ENCODE data around the gene TRIM25.
A peak's percentile ranks its signal among the peaks of the same experiment; 100 is the strongest.

Gene TRIM25

GRCh38 chr17:56899403-56899802, 14.4 kb downstream of the TRIM25 start:
- Histone ChIP-seq H3F3A (ENCODE audit: insufficient read depth) (peaks cover 27% of the 10 kb centered on the region), H3K79me2 (ENCODE audit: insufficient read depth, low read length) (no peaks in the 10 kb centered on the region), H4K20me1 (ENCODE audit: low read depth, low read length) (no peaks in the 10 kb centered on the region; the same call in 1 of the 2 replicates), H2AFZ (ENCODE audit: low read depth, low read length, severe bottlenecking) (no peak overlapping the region), H3K27ac (ENCODE audit: low read depth, low read length) (no peak overlapping the region), H3K4me3 (ENCODE audit: insufficient read depth, low read length, poor library complexity, severe bottlenecking) (no peak overlapping the region), H3K27me3 (ENCODE audit: low read length) (no peaks in the 10 kb centered on the region), H3K9me2 (replicated peaks; ENCODE audit: insufficient read depth, low read length) (no peaks in the 10 kb centered on the region), H3K4me2 (ENCODE audit: low read depth, low read length, poor library complexity, severe bottlenecking) (no peak overlapping the region), H3K9me3 (ENCODE audit: insufficient read depth, low read length) (no peaks in the 10 kb centered on the region), H3K9ac (ENCODE audit: low read length) (no peak overlapping the region), H3K36me3 (ENCODE audit: low read length) (peaks cover 14% of the 10 kb centered on the region; the same call in 1 of the 2 replicates)
- no peak for TF ChIP-seq EZH2phosphoT487 (conservative IDR thresholded peaks at IDR 0.05; ENCODE audit: low read length)
- no peak for TF ChIP-seq CTCF (IDR thresholded peaks at IDR 0.05; ENCODE audit: insufficient read depth, low read length, poor library complexity, severe bottlenecking)

- Histone ChIP-seq H3K9me2 (replicated peaks; ENCODE audit: insufficient read depth, low read length) (no peaks in the 10 kb centered on the region), H3K79me2 (ENCODE audit: insufficient read depth, low read length) (no peaks in the 10 kb centered on the region), H3F3A (ENCODE audit: insufficient read depth) (peaks cover 27% of the 10 kb centered on the region), H3K36me3 (ENCODE audit: low read length) (peaks cover 13% of the 10 kb centered on the region; the same call in 1 of the 2 replicates), H3K4me2 (ENCODE audit: low read depth, low read length, poor library complexity, severe bottlenecking) (no peak overlapping the region), H4K20me1 (ENCODE audit: low read depth, low read length) (no peaks in the 10 kb centered on the region; the same call in 1 of the 2 replicates), H3K4me3 (ENCODE audit: insufficient read depth, low read length, poor library complexity, severe bottlenecking) (no peak overlapping the region), H3K9ac (ENCODE audit: low read length) (no peak overlapping the region), H3K27me3 (ENCODE audit: low read length) (no peaks in the 10 kb centered on the region), H3K27ac (ENCODE audit: low read depth, low read length) (no peak overlapping the region), H2AFZ (ENCODE audit: low read depth, low read length, severe bottlenecking) (no peak overlapping the region), H3K9me3 (ENCODE audit: insufficient read depth, low read length) (no peaks in the 10 kb centered on the region)
- TF ChIP-seq CTCF (IDR thresholded peaks at IDR 0.05; ENCODE audit: insufficient read depth, low read length, poor library complexity, severe bottlenecking) (no peak), EZH2phosphoT487 (conservative IDR thresholded peaks at IDR 0.05; ENCODE audit: low read length) (no peak)
These were observed 15.0 kb downstream of the TRIM25 start for GRCh38 chr17:56898874-56899273.

GRCh38 chr17:56897646-56898424, 16.0 kb downstream of the TRIM25 start:
- Histone ChIP-seq H3K4me3 (ENCODE audit: insufficient read depth, low read length, poor library complexity, severe bottlenecking) (no peak overlapping the region), H3K9me2 (replicated peaks; ENCODE audit: insufficient read depth, low read length) (no peaks in the 10 kb centered on the region), H2AFZ (ENCODE audit: low read depth, low read length, severe bottlenecking) (no peak overlapping the region), H3K36me3 (ENCODE audit: low read length) (peaks cover 11% of the 10 kb centered on the region; the same call in 1 of the 2 replicates), H3K79me2 (ENCODE audit: insufficient read depth, low read length) (no peaks in the 10 kb centered on the region), H3K4me2 (ENCODE audit: low read depth, low read length, poor library complexity, severe bottlenecking) (peak overlapping the region; percentile 30), H3F3A (ENCODE audit: insufficient read depth) (peaks cover 27% of the 10 kb centered on the region), H4K20me1 (ENCODE audit: low read depth, low read length) (no peaks in the 10 kb centered on the region; the same call in 1 of the 2 replicates), H3K9me3 (ENCODE audit: insufficient read depth, low read length) (no peaks in the 10 kb centered on the region), H3K27me3 (ENCODE audit: low read length) (no peaks in the 10 kb centered on the region), H3K9ac (ENCODE audit: low read length) (no peak overlapping the region), H3K27ac (ENCODE audit: low read depth, low read length) (peak overlapping the region; percentile 65)
- TF ChIP-seq EZH2phosphoT487 (conservative IDR thresholded peaks at IDR 0.05; ENCODE audit: low read length), result no peak
- no peak for TF ChIP-seq CTCF (IDR thresholded peaks at IDR 0.05; ENCODE audit: insufficient read depth, low read length, poor library complexity, severe bottlenecking)
